Activated T-helper 9 cell treated with anti-CD3 and anti-CD28 coated beads, Interleukin-2, amount 50 U/mL, for 16 hours (primary cell): ENCODE measurements around the gene ALKBH8.
"Not testable (repeated sequence)": the region's sequence is repeated elsewhere in the genome, so short reads cannot be mapped to it uniquely, and the experiment has no call there.

Source experiments
- DNase-seq: peaks from one replicate; pipeline ENCODE4 v3.0.0-alpha.2; 2020; ENCODE audit warnings: low read depth

ALKBH8 gene

GRCh38 chr11:107576497-107577345 lies 11.2 kb upstream of the ALKBH8 start:
- not testable (repeated sequence) for DNase-seq

GRCh38 chr11:107573438-107573837 lies 7.9 kb upstream of the ALKBH8 start:
- no peak for DNase-seq

- no peak for DNase-seq
Observed at GRCh38 chr11:107570015-107570414, 4.5 kb upstream of the ALKBH8 start.

GRCh38 chr11:107567739-107568335 lies 2.3 kb upstream of the ALKBH8 start:
- DNase-seq: no peak

GRCh38 chr11:107566569-107566968 lies 1.0 kb upstream of the ALKBH8 start:
- DNase-seq: no peak

GRCh38 chr11:107565955-107566501 lies 493 bp upstream of the ALKBH8 start:
- DNase-seq: not testable (repeated sequence)

GRCh38 chr11:107564877-107565218 lies 687 bp downstream of the ALKBH8 start:
- DNase-seq: no peak

- DNase-seq: no peak
Observed at GRCh38 chr11:107563702-107564101, 1.8 kb downstream of the ALKBH8 start.

- DNase-seq: no peak
Observed at GRCh38 chr11:107562647-107563208, 2.8 kb downstream of the ALKBH8 start.

GRCh38 chr11:107561688-107562087 lies 3.8 kb downstream of the ALKBH8 start:
- DNase-seq: no peak

- no peak for DNase-seq
Observed at GRCh38 chr11:107550304-107550703, 15.2 kb downstream of the ALKBH8 start.

- no peak for DNase-seq
Observed at GRCh38 chr11:107549954-107550285, 15.6 kb downstream of the ALKBH8 start.

GRCh38 chr11:107549253-107549953 lies 16.1 kb downstream of the ALKBH8 start:
- DNase-seq: no peak

GRCh38 chr11:107547961-107548360 lies 17.6 kb downstream of the ALKBH8 start:
- no peak for DNase-seq

- DNase-seq: no peak
Observed at GRCh38 chr11:107545101-107545514, 20.4 kb downstream of the ALKBH8 start.

GRCh38 chr11:107538821-107539220 lies 26.7 kb downstream of the ALKBH8 start:
- DNase-seq: no peak

- DNase-seq: no peak
Observed at GRCh38 chr11:107538239-107538638, 27.3 kb downstream of the ALKBH8 start.

- not testable (repeated sequence) for DNase-seq
Observed at GRCh38 chr11:107537155-107537554, 28.4 kb downstream of the ALKBH8 start.

- no peak for DNase-seq
Observed at GRCh38 chr11:107526197-107526596, 39.3 kb downstream of the ALKBH8 start.

GRCh38 chr11:107508858-107509244 lies 56.7 kb downstream of the ALKBH8 start:
- DNase-seq: no peak

GRCh38 chr11:107508201-107508857 lies 57.2 kb downstream of the ALKBH8 start:
- DNase-seq: no peak

- DNase-seq: no peak
Observed at GRCh38 chr11:107505647-107506225, 59.8 kb downstream of the ALKBH8 start.
